ENCODE data around the gene LRCH1. TPM values are rescaled to one million over a fixed set of nuclear protein-coding genes. Genes with fewer than 3 reads are reported as not detected.

Gene LRCH1
- total and polyA plus RNA-seq, 4 donors: 2.6 to 6.6 (median 3.4) TPM

GRCh38 chr13:46569456-46569855, 16.5 kb downstream of the LRCH1 start:
- no peak overlapping the region for H3K27ac ChIP-seq (ENCODE audit: low read depth in 1 of 2, low read length in 2 of 2)
- no peaks in the 10 kb centered on the region for H3K27me3 ChIP-seq (ENCODE audit: control insufficient read depth in 4 of 4, insufficient read depth in 4 of 4, low read length in 3 of 4)
- no peak for TF ChIP-seq REST (IDR thresholded peaks at IDR 0.05)
- no peak overlapping the region for H3K9ac ChIP-seq (ENCODE audit: low read depth in 1 of 2, low read length in 2 of 2)
- H3K9me3 ChIP-seq (ENCODE audit: control insufficient read depth in 4 of 4, low read length in 3 of 4): no peaks in the 10 kb centered on the region
- H3K4me3 ChIP-seq (ENCODE audit: low read depth in 1 of 3, low read length in 3 of 3): no peak overlapping the region
- no peak for DNase-seq (ENCODE audit: low spot score)
- 96% methylated on average over 7 of the region's 7 CpGs for WGBS
- no peaks in the 10 kb centered on the region for H3K36me3 ChIP-seq (ENCODE audit: control insufficient read depth in 4 of 4, insufficient read depth in 3 of 4, low read depth in 1 of 4, low read length in 3 of 4)
- peaks cover 0 to 11% (median 6%) of the 10 kb centered on the region in 4 donors for H3K4me1 ChIP-seq (ENCODE audit: control insufficient read depth in 4 of 4, insufficient read depth in 4 of 4, low read length in 3 of 4)

- H3K27ac ChIP-seq (ENCODE audit: low read depth in 1 of 2, low read length in 2 of 2): no peak overlapping the region
- no peak overlapping the region for H3K9ac ChIP-seq (ENCODE audit: low read depth in 1 of 2, low read length in 2 of 2)
- WGBS: 72% methylated on average over 4 of the region's 4 CpGs
- no peaks in the 10 kb centered on the region for H3K9me3 ChIP-seq (ENCODE audit: control insufficient read depth in 4 of 4, low read length in 3 of 4)
- no peaks in the 10 kb centered on the region for H3K36me3 ChIP-seq (ENCODE audit: control insufficient read depth in 4 of 4, insufficient read depth in 3 of 4, low read depth in 1 of 4, low read length in 3 of 4)
- no peak for DNase-seq (ENCODE audit: low spot score)
- H3K4me3 ChIP-seq (ENCODE audit: low read depth in 1 of 3, low read length in 3 of 3): no peak overlapping the region
- peaks cover 3 to 11% (median 7%) of the 10 kb centered on the region in 4 donors for H3K4me1 ChIP-seq (ENCODE audit: control insufficient read depth in 4 of 4, insufficient read depth in 4 of 4, low read length in 3 of 4)
- H3K27me3 ChIP-seq (ENCODE audit: control insufficient read depth in 4 of 4, insufficient read depth in 4 of 4, low read length in 3 of 4): no peaks in the 10 kb centered on the region
- no peak for TF ChIP-seq TAF1 (conservative IDR thresholded peaks at IDR 0.05)
- TF ChIP-seq, protein P1, sequence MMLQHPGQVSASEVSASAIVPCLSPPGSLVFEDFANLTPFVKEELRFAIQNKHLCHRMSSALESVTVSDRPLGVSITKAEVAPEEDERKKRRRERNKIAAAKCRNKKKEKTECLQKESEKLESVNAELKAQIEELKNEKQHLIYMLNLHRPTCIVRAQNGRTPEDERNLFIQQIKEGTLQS (IDR thresholded peaks at IDR 0.05): no peak
- TF ChIP-seq JUND (IDR thresholded peaks at IDR 0.05): no peak
- no peak for TF ChIP-seq NR2F2 (IDR thresholded peaks at IDR 0.05)
- no peak for TF ChIP-seq HNF4G (IDR thresholded peaks at IDR 0.05)
- TF ChIP-seq, protein P2, sequence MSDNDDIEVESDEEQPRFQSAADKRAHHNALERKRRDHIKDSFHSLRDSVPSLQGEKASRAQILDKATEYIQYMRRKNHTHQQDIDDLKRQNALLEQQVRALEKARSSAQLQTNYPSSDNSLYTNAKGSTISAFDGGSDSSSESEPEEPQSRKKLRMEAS (IDR thresholded peaks at IDR 0.05): no peak
- no peak for TF ChIP-seq FOXA2 (IDR thresholded peaks at IDR 0.05)
Observed at GRCh38 chr13:46570273-46570672, 17.3 kb downstream of the LRCH1 start.

DNA sequence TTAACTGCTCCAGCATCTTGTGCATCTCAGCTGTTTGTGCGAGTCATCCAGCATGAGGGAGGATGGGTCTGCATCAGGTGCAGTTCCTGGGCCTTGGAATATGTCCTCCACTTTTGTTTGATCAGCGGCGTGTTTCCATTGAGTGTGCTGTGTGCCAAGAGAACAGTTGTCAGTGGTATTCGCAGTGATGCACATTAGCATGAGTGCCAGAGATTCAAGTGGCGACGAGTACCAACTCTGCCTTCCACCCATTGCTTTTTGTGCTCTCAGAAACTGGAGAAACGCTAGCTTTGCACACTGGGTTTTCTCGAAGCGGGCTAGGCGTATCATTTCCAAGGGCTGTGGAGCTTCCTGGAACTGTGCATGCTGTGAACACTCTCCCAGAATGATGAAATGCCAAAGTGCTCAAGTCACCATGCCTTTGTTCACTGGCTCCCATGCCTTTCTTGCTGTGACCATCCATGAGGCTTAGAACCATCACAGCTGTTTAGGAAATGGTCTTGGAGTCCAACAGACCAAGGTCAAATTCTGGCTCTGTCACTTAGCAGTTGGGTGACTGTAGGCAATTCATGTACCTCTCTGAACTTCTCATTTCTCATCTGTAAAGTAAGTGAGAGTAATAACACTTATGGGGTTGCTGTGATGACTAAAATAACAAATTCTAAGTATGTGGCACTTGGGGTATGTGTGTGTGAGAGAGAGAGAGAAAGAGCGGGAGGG, 18.4 kb downstream of the LRCH1 start:
- no peaks in the 10 kb centered on the region for H3K36me3 ChIP-seq (ENCODE audit: control insufficient read depth in 4 of 4, insufficient read depth in 3 of 4, low read depth in 1 of 4, low read length in 3 of 4)
- H3K9me3 ChIP-seq (ENCODE audit: control insufficient read depth in 4 of 4, low read length in 3 of 4): no peaks in the 10 kb centered on the region
- H3K27ac ChIP-seq (ENCODE audit: low read depth in 1 of 2, low read length in 2 of 2): no peak overlapping the region
- no peak for DNase-seq (ENCODE audit: low spot score)
- peaks cover 2 to 18% (median 11%) of the 10 kb centered on the region in 4 donors for H3K4me1 ChIP-seq (ENCODE audit: control insufficient read depth in 4 of 4, insufficient read depth in 4 of 4, low read length in 3 of 4)
- no peaks in the 10 kb centered on the region for H3K27me3 ChIP-seq (ENCODE audit: control insufficient read depth in 4 of 4, insufficient read depth in 4 of 4, low read length in 3 of 4)
- no peak overlapping the region for H3K4me3 ChIP-seq (ENCODE audit: low read depth in 1 of 3, low read length in 3 of 3)
- 88% methylated on average over 11 of the region's 11 CpGs for WGBS
- H3K9ac ChIP-seq (ENCODE audit: low read depth in 1 of 2, low read length in 2 of 2): no peak overlapping the region
- TF ChIP-seq HNF4A (conservative IDR thresholded peaks at IDR 0.05) (no peak), HNF4G (IDR thresholded peaks at IDR 0.05) (no peak), CTCF (IDR thresholded peaks at IDR 0.05; ENCODE audit: low read depth, low read length, missing input control) (no peak), GABPA (IDR thresholded peaks at IDR 0.05 in 1 of 2, conservative IDR thresholded peaks at IDR 0.05 in 1 of 2) (no peak), REST (IDR thresholded peaks at IDR 0.05) (no peak), TAF1 (conservative IDR thresholded peaks at IDR 0.05) (no peak), ZBTB33 (IDR thresholded peaks at IDR 0.05) (no peak), FOXA1 (IDR thresholded peaks at IDR 0.05) (no peak), JUND (IDR thresholded peaks at IDR 0.05) (no peak), RXRA (IDR thresholded peaks at IDR 0.05) (no peak), EGR1 (IDR thresholded peaks at IDR 0.05; ENCODE audit: low read depth in 2 of 2) (no peak)
